IPS-NIHi7 (cell line): Measurements from ENCODE around the gene ATP5MK.
"Not testable (repeated sequence)": the region's sequence is repeated elsewhere in the genome, so short reads cannot be mapped to it uniquely, and the experiment has no call there.

Source experiments
- DNase-seq: peaks from one replicate; pipeline ENCODE4 v3.0.0; 2012; ENCODE audit warnings: mixed read lengths; ENCODE audit errors: extremely low spot score

Gene ATP5MK

GRCh38 chr10:103397191-103397825 is 1.0 kb upstream of the ATP5MK start:
- no peak for DNase-seq

DNA sequence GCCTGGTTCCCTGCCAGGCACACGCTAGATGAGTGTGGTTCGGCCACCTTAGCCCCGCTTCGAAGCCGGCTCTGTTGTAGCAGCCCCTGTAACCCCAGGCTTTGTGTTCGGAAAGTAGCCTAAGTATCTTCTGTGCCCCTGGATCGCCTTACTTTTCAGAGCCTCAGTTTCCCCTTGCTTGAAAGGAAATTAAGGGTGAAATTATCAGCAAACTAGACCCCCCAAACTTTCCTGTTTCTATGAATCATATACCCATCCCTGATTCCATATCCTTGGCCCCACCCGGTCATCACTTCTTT is 463 bp upstream of the ATP5MK start:
- DNase-seq = no peak

DNA sequence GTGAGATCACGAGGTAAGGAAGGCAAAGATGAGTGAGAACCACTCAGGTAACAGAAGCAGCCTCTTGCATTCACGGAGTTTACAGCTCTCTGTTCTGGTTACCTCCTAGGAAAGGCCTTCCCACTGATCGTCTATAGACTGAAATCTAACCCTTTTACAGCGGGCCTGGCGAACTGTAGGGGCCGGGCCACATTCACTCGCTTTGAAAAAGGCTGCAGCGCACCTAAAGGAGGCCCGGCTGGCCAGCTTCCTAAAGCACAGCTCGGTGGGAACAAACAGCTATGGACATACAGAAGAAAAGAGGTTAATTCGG is 565 bp downstream of the ATP5MK start:
- no peak for DNase-seq

GRCh38 chr10:103394180-103394579 is 2.1 kb downstream of the ATP5MK start:
- DNase-seq = no peak

- DNase-seq = no peak
Measured at GRCh38 chr10:103382769-103383168, 13.5 kb downstream of the ATP5MK start.

DNA sequence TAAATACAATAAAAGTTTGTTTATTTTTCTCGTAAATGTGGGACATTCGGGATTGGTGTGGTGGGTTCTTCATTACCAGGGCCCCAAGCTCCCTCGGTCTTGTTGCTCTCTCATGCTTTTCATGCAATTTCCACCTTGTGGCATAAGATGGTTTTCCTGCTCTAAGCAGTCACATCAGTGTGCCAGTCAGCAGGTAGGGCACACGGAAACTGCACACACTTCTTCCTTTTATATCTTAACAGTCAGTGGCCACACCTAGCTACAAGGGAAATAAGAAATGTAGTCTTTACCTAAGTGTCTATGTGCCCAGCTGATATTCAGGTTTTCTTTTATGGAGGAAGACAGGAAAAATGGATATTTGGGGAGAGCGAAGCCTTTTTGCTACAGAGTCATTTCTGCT is 22.0 kb downstream of the ATP5MK start:
- DNase-seq = no peak

- no peak for DNase-seq
Measured at GRCh38 chr10:103373544-103373943, 22.7 kb downstream of the ATP5MK start.

DNA sequence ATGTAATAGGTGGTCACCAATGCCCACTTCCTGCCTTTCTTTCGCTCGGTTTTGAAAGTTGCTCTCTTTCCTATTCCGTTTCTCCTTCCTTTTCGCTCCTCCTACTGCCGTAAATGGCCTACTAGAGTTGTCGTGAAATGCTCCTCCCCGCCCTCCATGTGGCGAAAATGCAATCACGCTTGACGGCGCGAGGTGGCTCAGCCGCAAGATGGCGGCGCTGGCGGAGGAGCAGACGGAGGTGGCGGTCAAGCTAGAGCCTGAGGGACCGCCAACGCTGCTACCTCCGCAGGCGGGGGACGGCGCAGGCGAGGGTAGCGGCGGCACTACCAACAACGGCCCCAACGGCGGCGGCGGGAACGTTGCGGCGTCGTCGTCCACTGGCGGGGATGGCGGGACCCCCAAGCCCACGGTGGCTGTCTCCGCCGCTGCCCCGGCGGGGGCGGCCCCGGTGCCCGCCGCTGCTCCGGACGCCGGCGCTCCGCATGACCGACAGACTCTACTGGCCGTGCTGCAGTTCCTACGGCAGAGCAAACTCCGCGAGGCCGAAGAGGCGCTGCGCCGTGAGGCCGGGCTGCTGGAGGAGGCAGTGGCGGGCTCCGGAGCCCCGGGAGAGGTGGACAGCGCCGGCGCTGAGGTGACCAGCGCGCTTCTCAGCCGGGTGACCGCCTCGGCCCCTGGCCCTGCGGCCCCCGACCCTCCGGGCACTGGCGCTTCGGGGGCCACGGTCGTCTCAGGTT is 28.3 kb downstream of the ATP5MK start, which contains the start of gene TAF5:
Gene TAF5, plus strand, starts transcription at position 195 of the 737 bp plus-strand sequence. Its CDS starts 14 bp downstream, at position 209.
- peak; percentile 92 for DNase-seq

- no peak for DNase-seq
Measured at GRCh38 chr10:103367379-103367781, 28.9 kb downstream of the ATP5MK start.

GRCh38 chr10:103360791-103361190 is 35.5 kb downstream of the ATP5MK start:
- not testable (repeated sequence) for DNase-seq

GRCh38 chr10:103359493-103359892 is 36.8 kb downstream of the ATP5MK start:
- not testable (repeated sequence) for DNase-seq

GRCh38 chr10:103355906-103356599 is 40.2 kb downstream of the ATP5MK start:
- DNase-seq = no peak

GRCh38 chr10:103354567-103354966 is 41.7 kb downstream of the ATP5MK start:
- DNase-seq = not testable (repeated sequence)

- DNase-seq = no peak
Measured at GRCh38 chr10:103353281-103353680, 43.0 kb downstream of the ATP5MK start.

GRCh38 chr10:103350517-103351260 is 45.6 kb downstream of the ATP5MK start, which contains the start of gene PCGF6:
TSS of gene PCGF6 (minus strand) at chr10:103351140. CDS start at chr10:103351066, 74 bp downstream.
- peak; percentile 99 for DNase-seq

DNA sequence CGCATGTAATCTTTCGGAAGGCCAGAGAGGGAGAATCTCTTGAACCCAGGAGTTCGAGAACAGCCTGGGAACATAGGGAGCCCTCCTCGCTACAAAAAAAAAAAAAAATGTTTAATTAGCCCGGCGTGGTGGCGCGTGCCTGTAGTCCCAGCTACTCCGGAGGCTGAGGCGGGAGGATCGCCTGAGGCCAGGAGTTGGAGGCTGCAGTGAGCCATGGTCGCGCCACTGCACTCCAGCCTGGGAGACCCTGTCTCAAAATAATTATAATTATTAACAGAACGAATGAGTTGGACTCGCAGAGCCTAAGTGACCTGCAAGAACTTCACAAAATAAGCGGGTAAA is 46.1 kb downstream of the ATP5MK start:
- no peak for DNase-seq
